GM12874 (cell line): ENCODE data around the gene CAMKMT.

Source experiments
- TF ChIP-seq, protein P1 (sequence below): IDR thresholded peaks from 2 replicates; pipeline ENCODE4 v1.5.1; 2011; ENCODE audit warnings: low read depth, mild to moderate bottlenecking, control low read depth, low read length, moderate library complexity; ENCODE audit not compliant: insufficient read depth

The CAMKMT gene

DNA sequence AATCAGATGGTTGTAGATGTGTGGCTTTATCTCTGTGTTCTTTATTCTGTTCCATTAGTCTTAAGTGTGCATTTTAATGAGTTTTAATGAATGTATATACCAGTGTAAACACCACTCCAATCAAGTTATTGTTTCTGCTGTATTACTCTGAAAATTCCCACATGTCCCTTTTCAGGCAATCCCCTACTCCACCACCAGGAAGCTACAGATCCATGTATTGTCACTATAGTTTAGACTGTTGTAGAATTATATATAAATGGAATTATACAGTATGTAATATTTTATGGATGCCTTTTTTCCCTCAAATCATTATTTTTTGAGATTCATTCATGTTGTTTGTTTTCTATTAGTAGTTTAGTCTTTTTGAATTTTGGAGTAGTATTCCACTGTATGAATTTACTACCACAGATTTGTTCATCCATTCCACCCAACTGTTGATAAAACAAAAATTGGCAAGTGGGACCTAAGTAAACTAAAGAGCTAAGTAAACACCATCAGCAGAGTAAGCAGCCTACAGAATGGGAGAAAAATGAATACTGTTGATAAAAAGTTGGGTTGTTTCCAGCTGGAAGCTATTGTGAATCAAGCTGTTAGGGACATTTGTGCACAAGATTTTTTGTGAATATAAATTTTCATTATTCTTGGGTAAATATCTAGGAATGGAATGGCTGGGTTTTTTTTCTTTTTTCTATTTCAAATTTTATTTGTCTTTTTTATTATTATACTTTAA, 262.0 kb downstream of the CAMKMT start:
- TF ChIP-seq, protein P1, sequence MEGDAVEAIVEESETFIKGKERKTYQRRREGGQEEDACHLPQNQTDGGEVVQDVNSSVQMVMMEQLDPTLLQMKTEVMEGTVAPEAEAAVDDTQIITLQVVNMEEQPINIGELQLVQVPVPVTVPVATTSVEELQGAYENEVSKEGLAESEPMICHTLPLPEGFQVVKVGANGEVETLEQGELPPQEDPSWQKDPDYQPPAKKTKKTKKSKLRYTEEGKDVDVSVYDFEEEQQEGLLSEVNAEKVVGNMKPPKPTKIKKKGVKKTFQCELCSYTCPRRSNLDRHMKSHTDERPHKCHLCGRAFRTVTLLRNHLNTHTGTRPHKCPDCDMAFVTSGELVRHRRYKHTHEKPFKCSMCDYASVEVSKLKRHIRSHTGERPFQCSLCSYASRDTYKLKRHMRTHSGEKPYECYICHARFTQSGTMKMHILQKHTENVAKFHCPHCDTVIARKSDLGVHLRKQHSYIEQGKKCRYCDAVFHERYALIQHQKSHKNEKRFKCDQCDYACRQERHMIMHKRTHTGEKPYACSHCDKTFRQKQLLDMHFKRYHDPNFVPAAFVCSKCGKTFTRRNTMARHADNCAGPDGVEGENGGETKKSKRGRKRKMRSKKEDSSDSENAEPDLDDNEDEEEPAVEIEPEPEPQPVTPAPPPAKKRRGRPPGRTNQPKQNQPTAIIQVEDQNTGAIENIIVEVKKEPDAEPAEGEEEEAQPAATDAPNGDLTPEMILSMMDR, result no peak

DNA sequence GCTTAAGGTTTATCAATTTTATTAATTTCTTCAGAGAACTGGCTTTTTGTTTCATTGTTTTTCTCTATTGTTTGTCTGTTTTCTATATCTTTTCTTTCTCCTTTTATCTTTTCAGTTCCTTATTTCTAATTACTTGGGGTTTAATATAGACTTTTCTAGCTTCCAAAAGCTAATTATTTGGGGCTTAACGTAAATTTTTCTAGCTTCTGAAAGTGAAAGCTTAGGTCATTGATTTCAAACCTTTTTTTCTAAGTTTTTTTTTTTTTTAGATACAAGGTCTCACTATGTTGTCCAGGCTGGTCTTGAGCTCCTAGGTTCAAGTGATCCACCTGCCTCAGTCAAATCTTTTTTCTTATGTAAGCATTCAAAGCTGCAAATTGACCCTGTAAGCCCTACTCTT, 266.6 kb downstream of the CAMKMT start:
- TF ChIP-seq, protein P1, result no peak

DNA sequence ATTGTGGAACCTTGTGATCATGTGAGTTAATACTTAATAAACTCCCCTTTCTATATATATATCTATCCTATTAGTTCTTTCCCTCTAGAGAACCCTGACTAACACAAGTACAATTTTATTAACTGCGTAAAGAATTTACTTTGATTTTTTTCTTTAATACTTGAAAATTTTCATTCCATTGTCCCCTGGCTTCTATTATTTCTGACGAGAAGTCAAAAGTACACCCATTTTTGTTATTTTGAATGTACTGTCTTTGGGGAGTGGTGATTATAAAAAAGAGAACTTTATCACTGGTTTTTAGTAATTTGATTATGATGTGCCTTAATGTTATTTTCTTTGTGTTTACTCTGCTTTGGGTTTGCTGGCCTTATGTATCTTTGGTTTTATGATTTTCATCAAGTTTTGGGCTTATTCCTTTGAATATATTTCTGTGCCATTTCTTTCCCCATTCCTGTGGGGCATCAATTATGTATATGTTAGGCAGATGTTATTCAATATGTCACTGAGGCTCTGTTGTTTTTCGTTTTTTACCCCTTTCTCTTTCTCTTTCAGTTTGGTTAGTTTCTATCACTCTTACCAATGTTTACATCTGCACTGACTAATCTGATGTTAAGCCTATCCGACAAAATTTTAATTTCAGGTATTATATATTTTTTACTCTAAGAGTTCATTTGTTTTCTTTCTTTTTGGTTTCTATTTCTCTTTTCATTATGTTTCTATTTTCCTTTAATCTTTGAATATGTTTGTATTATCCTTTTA, 271.4 kb downstream of the CAMKMT start:
- TF ChIP-seq, protein P1, result no peak

DNA sequence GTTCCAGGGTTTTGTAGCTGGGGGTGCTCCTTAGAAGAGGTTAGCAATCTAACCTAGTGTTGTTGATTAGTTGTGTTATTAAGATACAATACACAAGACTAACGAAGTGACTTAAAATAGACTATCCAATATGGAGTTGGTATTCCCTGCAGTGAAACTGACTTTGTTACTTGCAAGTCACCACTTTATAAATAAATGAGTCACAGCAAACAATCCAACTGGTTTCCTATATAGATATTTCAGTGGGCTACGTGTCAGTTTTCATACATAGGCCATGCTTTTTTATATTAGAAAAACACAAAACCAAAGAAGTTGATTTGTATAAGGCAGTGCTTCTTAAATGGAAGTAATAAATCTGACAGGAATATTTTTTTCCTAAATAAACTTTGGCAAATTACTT, 274.0 kb downstream of the CAMKMT start:
- TF ChIP-seq, protein P1, result no peak

DNA sequence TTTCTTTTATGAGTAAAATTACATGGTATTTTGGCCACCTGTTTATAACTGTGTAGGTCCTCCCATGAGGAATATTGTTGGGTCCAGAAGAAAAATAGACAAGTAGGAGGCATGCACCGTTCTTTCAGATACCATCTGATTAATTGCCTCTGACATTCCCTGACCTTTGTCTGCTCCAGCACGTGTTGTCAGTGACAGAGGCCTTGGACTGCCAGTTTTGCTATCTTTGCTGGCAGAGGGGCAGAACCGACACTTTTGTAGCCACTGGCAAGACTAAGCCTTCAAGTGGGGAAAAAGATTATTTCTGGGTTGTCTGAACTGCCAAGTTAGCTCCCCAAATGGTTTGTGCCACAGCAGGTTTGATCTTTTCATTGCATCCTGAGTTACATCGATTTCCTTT, 276.9 kb downstream of the CAMKMT start:
- TF ChIP-seq, protein P1, result no peak

DNA sequence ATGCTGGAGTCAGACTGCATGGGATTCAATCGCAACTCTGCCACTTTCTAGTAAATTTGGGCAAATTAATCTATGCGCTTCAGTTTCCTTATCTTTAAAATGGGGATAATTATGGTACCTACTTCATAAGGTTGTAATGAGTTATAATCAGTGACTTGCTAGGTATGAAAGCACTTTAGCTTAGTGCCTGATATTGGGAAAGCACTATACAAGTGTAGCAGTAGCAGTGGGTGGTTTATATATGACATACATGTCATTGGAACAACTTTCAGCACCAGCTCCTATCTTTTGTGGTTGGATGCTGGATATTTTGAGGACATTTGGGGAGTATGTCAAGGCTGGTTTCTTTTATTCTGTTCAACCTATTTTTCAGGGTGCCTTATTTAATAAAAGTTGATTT, 277.7 kb downstream of the CAMKMT start:
- TF ChIP-seq, protein P1, result no peak

DNA sequence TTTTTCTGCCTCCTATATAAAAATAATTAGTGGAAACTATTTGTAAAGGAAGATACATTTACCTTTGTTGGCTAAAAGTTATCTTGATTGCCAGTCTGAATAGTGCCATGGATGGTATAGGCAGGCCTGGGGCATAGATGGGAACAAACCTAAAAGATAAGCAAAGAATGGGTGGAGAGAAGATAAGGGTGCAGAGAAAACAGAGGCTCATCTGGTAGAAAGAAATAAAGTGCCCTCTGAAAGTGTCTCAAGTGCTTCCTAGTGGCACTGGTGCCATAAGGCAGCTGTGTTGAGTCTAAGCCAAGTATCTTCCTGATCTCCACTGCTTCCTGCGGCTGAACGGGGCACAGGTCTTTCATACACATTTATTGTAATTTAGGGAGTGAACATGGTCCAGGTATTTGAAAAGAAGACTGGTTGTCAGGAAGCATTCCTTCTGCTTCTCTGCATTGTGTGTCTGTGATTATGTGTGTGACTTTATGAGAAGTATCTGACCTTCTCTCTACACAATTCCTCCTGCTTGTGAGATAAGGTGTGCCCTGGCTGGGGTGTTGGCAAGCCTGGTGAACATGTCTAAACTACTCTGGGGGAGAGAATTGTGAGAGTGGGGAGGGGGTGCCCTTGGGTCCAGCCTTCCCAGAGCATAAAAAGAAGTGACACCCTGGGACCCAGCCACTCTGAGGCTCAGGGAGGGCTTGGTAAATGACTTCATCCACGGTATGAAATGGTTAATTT, 280.5 kb downstream of the CAMKMT start:
- TF ChIP-seq, protein P1, result no peak
